ENCODE data around the gene SLC5A6.

The SLC5A6 gene

DNA sequence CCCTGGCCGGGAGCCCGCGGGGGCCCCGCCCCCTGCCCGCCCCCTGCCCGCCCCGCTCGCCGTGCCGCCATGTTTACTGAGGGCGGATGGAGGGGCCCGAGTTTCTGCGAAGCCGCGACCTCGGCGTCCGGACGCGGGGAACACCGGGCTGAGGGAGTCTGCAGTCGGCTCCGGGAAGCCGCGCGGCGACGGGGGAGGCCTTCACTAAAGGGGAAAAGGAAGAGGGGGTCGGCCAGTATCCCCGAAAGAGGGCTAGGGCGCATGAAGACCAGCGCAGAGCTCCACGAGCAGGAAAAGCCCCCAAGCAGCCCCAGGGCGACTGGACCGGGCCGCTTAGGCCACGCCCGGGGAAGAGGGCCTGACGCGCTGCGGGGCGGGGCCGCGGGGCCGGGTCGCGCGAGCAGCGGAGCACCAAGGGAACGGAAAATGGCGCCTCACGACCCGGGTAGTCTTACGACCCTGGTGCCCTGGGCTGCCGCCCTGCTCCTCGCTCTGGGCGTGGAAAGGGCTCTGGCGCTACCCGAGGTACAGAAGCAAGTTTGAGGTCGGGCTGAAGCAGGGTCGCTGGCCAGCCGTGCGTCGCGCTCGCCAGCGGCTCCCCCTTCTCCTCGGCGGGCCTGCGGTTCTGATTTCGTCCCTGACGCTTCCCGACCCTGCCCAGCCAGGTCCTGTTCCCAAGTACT is at the start of gene SLC5A6, which contains the start of gene ATRAID:
Gene SLC5A6, minus strand, starts transcription at position 326 of the 683 bp plus-strand sequence. CDS start 4,618 bp downstream, outside the sequence.
Gene ATRAID, plus strand, starts transcription at position 99 of the 683 bp plus-strand sequence. Its CDS starts 328 bp downstream, at position 427.
- peak; percentile 80 for DNase-seq

DNA sequence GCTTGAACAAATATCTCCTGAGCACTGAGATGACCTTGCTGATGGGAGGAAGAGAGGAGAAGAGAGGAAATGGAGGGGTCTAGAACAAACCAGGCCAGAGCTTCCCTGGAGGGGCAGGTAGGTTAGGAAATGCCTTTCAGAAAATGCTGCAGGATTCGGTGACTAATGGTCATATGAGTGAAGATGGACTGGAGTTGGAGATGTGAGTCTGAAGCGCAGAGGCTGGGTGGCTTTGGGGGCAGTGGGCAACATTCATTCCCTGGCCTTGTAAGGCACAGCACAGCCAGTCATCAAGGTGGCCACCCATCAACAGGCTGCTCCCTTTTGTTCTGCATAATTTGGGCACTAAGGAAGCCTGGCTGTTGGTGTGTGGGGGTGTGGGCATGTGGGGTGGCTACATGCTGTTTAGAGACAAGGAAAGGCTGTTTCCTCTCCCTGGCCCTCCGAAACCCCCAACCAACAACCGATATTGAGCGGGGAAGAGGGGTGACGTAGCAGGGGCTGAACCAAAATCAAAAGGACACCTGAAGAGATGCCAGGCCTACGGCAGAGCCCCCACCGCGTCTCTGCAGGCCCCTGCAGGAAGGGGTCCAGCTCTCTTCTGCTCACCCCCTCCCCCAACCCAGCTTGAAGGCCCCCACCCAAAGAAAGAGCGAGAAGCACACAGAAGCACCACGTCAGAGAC is 49.3 kb upstream of the SLC5A6 start:
- DNase-seq: no peak

DNA sequence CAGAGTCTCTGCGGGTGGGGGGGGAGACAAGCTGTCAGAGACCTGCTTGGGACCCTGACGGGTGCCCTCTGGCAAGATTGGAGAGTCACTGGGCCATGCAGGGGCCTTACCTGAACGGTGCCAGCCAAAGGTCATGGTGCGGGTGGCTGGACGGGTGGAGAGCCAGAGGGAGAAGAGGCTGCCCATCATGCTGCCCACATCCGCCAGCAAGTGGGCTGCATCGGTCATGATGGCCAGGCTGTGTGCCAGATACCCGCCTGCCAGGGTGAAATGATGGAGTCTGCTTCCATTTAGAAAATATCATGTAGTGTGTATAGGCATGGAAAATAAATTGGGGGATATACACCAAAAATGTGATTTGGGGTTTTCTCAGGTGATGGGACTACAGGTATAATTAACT is 46.0 kb upstream of the SLC5A6 start:
- no peak for DNase-seq

DNA sequence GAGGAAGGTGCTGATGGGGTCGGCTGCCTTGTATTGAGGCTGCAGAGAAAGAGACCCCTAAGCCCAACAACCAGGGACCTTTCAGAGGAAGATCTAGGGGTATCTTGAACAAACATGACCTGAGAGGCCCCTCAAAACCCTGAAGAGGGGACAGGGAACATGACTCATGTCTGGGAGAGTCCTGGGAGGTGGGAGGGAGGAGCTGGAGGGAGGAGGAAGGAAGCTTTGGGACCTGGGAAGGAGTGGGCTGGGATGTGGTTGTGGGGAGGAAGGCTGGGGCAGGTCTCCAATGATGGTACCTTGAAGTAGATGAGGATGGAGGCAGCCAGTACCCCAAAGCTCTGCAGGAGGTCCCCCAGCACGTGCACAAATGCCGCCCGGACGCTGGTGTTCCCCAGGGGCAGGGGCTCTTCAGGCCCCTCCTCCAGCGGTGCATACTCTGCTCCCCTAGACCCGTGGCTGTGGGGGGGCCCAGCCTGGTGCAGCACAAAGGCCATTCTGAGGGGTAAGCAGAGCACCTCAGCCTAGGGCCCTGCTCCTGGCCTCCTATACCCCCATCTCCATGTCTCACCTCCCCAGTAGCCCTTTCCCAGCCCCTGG is 44.9 kb upstream of the SLC5A6 start:
- DNase-seq: no peak

DNA sequence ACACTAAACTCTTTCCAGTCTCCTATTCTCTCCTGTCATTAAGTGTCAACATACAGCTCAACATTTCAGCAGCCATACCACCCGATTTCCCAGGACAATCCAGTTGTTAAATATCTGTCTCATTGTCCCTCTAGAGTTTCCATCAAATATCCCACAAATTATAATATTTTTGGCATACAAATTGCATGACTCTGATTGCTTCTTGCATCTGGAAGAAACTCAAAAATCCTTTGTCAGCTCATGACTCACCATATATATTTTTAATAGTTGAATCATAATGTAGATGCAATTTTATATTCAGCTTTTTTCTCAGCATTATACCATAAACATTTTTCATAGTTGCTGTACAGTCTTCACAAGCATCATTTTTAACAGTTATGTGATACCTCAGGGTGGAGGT is 43.6 kb upstream of the SLC5A6 start:
- DNase-seq: no peak

DNA sequence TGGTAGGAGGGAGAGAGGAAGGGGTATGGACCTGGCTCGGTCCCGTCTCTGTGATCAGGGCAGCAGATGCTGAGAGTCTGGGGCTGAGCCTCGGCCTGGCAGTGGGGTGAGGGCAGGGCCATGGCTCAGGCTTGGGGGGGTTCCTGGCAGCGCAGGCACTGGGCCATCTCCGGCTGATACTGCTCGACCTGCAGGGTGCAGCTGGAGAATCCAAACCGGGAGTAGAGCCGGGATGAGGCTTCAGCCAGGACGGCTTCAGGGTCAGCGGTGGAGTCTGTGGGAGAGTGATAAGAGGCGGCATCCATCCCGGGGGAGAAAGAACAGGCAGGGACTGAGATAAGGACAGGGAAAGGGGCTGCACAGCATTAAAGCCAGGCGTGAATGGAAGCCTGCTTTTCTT is 43.1 kb upstream of the SLC5A6 start:
- no peak for DNase-seq

DNA sequence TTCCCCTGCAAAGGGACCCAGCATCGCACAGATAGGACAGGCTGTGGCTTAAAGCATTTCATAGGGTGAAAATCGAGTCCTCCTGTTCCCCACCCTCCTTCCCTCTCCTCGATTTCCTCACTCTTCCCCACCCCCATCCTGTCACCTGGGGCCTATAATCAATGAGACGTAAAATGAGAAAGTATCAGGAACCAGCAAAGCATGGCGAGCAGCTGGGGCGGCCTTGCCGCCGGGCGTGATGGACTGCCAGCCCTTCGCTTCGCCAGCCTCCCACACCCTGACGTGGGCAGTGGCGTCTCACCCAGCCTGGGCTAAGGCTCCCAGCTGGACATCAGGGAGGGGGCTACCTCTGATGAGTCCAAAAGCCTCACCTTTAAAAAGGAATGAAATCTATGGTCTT is 39.7 kb upstream of the SLC5A6 start:
- DNase-seq: no peak

DNA sequence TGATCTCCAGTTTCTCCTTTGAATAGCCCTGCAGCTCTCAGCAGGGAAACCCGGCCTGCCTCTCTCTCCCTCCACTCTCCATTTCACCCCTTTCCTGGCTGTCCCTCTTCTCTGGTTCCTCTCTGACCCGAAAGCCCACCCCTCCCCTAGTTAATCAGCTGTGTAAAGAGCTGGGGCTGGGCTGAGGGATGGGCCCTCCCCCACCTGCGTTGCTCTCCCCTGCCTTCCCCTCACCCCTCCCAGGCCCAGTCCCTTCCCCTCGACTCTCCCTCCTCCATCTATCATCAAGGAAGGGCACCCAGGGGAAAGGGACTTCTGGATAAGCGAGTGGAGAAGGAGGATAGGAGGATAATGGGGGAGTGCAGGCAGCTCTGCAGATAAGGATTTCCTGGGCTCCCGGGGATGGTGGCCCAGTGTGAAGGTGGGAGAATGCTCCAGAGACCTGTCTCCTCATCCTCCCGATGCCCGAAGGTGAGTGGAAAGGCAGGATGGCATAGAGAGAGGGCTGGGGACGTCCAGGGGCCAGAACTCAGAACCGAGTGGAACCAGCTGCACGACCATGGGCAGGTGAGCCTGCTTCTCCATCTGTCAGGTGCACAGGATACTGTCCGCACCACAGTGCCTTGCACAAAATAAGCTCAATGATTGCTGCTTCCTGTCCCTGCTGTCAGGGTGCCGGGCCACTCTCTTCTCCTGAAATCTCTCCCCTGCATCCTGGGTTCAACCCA is 38.7 kb upstream of the SLC5A6 start:
- DNase-seq: no peak

DNA sequence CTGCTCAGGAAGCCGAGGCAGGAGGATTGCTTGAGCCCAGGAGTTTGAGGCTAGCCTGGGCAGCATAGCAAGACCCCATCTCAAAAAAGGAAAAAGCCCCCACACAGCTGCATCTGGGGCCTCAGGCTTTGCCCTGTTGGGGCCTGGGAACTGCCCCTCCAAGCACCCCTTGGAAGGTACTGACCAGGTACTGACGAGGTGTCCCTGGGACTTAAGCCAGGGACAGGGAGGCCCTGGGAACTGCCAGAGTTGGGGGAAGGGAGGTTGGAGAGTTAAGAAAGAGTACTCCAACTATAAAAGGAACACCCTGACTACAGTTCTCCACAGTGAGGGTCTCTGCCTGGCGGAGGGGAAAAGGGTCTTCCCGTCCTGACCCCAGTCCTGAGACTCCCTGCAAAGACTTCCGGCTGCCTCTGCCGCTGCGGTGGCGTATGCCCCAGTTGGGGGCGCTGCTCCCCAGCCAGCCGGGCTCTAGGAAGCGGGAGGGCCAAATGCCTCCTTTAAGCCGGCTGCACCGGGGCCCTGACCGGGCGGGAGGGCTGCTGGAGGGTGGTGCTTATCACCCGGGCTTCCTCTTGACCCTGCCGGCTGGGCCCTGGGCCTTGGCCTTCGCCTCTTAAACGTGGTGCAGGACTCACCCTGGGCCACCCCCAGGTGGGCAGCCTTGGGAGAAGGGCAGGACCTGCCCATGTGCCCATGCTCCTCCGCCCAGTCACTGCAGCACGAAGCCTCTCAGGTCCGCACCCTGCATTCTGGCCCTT is 38.0 kb upstream of the SLC5A6 start:
- no peak for DNase-seq

DNA sequence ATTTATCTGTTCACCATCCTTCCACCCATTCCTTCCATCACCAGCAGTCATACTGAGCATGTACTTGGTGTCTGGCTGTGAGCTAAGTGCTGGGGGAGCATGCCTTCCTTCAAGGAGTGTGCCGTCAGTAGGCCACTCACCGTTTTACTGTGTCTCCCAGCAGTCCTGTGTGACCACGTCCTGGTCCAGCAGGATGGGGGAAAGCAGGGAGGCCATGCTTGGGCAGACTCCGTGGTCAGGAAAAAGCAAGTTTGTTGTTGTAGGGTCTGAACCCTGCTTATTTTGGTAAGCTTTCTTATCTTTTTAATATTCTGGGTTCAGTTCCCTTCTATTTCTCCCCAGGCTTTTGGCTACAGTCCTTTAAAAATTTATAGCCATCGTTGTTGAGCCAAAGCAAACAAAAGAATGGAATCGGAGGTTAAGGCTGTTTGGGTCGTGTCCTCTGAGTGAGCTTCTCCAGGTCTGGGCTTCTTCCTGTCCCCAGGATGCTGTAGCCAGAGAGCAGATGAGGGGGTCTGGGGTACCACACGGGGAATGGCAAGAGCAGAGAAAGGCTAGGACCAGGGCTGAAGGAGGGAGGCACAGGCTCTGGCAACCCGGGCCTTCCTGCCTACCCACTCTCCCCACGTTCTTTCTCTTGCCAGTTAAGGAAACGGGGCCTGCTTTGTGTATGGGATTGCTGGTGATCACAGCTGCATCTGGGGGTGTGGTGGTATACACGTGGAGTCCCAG is 37.3 kb upstream of the SLC5A6 start:
- no peak for DNase-seq

DNA sequence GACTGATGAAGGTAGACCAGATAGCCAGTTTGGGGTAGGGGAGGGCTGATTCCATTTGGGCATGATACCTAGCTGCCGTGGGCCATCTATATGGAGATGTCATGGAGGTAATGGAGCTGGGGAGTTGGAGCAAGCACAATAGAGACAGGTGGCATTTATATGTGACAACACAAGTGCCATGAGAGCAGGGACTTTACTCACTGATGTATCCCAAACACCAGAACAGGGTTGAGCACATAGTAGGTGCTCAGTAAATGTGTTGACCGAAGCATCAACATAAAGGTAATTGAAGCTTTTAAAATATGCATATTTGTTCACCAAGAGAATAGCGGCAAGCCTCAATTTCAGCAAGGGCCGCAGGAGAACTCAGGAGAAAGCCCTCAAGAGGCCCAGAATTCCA is 35.8 kb upstream of the SLC5A6 start:
- DNase-seq: no peak

DNA sequence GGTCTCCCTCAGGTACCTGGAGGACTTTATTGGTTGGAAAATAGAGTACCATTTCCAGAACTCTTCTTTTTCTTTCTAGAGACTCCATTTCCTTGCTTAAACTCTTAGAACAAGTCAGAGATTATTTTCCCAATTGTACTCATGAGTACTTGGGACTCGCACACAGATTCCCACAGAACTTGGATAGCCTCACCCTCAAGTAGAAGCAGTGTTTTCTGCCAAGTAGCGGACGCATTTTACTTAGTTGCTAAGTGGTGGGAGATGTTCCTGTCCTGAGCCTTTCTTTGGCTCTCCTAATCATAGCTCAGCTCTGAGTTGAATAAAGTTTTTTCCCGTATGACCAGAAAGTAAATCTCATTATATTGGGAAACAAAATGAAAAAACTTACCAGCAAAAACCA is 33.6 kb upstream of the SLC5A6 start:
- no peak for DNase-seq

DNA sequence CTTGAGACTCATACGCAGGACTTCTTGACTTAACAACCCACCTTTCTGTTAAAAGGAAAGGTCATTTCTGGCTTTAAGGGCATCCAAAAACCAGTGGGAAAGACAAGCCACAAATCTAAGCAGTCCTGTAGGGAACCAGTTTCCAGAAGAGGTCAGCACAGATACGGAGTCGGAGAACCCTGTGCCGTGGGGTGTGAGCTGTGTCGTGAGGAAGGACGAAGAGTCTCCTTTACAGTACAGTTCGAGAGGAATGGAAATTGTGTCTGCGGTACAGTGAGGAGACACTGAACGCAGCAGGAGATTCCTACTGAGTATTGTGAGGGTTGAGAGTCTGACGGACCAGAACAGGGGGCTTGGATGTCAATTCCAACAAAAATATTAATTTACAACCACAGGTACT is 33.0 kb upstream of the SLC5A6 start:
- DNase-seq: no peak

DNA sequence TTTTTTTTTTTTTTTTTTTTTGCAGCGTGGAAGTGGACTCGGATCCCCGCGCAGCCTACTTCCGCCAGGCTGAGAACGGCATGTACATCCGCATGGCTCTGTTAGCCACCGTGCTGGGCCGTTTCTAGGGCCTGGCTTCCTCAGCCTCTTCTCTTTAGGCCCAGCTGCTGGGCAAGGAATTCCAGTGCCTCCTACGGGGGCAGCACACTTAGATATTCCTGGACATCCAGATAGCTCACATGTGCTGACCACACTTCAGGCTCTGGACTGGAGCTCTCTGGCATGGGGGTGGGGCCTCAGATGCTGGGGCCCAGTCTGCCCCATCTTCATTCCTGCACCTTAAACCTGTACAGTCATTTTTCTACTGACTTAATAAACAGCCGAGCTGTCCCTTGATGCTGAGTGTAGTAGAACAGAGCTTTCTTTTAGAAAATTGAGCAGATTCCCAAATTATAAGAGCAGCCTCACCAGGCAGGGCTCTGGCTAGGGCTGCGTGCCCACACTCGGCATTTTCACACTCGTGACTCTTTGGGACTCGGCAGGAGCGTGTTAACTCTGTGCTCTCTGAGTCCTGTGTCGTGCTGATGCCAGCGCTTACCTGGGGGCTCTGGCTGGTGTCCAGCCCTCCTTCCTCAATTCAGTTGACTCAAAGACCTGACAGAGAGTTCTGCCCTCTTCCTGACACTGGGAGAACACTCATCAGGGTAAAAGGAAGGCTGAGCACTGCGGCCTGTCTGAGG is 31.5 kb upstream of the SLC5A6 start:
- no peak for DNase-seq

DNA sequence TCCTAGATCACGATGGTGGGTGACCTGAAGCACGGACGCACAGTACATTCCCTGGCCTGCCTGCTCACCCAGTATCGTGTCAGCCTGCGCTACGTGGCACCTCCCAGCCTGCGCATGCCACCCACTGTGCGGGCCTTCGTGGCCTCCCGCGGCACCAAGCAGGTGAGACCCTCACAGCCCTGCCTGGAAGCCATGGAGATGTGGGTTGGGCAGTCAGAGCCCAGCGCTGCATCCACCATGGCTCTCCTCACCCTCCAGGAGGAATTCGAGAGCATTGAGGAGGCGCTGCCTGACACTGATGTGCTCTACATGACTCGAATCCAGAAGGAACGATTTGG is 30.5 kb upstream of the SLC5A6 start:
- no peak for DNase-seq

DNA sequence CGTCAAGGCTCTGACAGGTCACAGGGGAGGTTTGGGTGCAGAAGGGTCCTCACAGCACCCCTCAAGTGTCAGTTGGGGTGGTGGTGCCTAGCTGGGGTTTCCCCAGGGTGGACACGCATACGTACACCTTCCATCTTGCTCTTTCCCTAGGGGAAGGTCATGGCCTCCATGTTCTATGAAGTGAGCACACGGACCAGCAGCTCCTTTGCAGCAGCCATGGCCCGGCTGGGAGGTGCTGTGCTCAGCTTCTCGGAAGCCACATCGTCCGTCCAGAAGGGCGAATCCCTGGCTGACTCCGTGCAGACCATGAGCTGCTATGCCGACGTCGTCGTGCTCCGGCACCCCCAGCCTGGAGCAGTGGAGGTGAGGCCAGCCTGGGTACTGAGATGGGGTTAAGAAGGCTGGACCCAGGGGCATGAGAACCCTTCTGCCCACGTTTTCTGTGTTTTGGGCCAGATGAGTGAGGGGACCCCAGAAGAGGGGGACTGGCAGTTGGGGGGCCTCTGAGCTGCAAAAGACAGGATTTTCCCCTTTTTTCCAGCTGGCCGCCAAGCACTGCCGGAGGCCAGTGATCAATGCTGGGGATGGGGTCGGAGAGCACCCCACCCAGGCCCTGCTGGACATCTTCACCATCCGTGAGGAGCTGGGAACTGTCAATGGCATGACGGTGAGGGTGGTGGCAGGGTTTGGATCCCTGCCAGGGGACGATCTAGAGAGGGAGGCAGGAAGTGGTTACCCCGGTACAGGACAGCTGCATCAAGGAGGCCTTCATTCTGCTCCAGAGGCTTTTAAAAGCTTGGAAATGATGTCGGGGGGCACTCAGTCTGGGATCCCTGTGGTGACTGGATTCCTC is 29.9 kb upstream of the SLC5A6 start:
- no peak for DNase-seq

DNA sequence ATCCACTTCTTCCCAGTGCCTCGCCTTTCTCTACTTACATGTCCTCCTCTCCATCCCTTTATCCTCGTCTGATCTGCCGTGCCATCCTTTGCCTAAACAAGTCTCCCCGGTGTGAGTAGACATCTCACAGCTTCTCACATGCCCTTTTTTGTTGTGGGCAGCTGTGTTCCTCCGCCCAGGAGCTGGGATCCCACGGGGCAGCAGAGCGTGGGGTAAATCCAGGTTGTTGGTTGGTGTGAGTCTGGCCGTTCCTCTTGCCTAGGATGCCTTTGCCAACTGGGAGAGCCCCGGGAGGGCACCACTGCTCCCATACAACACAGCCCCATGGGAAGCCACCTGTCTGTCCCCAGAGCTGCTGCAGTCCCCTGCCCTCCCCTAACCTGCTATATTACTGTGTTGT is 28.3 kb upstream of the SLC5A6 start:
- no peak for DNase-seq

DNA sequence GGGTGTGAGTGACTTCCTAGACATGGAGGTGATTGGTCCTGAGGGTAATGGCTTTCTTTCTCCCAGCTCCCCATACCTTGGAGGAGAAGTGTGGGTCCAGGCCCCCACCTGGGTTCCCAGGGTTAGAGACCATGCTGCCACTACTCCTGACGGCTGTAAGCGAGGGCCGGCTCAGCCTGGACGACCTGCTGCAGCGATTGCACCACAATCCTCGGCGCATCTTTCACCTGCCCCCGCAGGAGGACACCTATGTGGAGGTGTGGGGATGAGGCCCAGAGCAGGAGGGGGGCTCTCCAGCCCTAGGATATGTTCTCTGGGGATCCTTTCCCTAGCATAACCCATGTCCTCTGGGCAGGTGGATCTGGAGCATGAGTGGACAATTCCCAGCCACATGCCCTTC is 26.9 kb upstream of the SLC5A6 start:
- DNase-seq: no peak

DNA sequence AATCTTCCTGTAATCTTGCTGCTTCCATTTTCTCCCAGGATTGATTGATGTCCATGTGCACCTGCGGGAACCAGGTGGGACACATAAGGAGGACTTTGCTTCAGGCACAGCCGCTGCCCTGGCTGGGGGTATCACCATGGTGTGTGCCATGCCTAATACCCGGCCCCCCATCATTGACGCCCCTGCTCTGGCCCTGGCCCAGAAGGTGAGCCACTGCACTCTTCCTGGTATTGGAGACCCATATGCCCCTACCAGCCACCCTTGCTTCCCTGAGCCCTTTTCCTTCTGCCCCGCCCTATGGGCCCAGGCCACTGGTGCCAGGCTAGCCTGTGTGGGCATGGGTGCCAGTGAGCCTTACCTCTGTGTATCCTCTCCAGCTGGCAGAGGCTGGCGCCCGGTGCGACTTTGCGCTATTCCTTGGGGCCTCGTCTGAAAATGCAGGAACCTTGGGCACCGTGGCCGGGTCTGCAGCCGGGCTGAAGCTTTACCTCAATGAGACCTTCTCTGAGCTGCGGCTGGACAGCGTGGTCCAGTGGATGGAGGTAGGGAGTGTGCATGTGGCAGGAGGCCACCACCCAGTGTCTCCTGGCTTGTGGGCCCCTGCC is 25.4 kb upstream of the SLC5A6 start:
- DNase-seq: no peak

DNA sequence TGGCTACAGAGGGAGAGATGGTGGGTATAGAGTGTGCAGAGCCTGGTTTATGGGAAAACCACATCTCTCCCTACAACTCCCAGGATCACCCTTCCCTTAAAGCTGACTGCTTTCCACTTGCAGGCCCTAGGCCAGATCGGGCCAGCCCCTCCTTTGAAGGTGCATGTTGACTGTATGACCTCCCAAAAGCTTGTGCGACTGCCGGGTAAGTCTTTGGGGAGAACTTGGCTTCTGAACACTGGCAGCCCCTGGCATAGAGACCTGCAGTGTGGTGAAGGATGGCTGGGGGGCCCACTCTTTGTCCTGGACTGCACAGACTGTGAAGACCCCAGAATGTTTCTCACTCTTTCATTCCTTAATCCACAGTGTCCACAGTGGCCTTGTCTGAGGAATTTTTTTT is 24.6 kb upstream of the SLC5A6 start:
- no peak for DNase-seq

Data from GDM1 (cell line).